DND-41 (cell line): Measurements from ENCODE around the gene C10orf105.

Source experiments
- ATAC-seq: fragments of 200-7000 bp; cut with Tn5 transposase; 3 replicates; pipeline ENCODE4 v1.9.1; 2021; ENCODE audit warnings: low read depth; ENCODE audit not compliant: insufficient read depth
- DNase-seq: peaks from one replicate; pipeline ENCODE4 v3.0.0-alpha.2; 2020
- H2AFZ ChIP-seq: 2 replicates; pipeline ENCODE4 v1.6.0; 2012; ENCODE audit warnings: low read depth, low read length
- H3K27ac ChIP-seq: 2 replicates; pipeline ENCODE4 v1.5.1; 2012; ENCODE audit warnings: low read length, inconsistent platforms
- H3K27me3 ChIP-seq: fragments of 200-600 bp; sonication (generic); 2 replicates; pipeline ENCODE4 v1.6.0; 2012; ENCODE audit warnings: low read length, mild to moderate bottlenecking, inconsistent platforms; ENCODE audit not compliant: insufficient read depth, poor library complexity
- H3K36me3 ChIP-seq: 2 replicates; pipeline ENCODE4 v1.5.1; 2012; ENCODE audit warnings: low read length, inconsistent platforms; ENCODE audit not compliant: insufficient read depth
- H3K4me1 ChIP-seq: 2 replicates; pipeline ENCODE4 v1.5.1; 2012; ENCODE audit warnings: mild to moderate bottlenecking, low read length; ENCODE audit not compliant: insufficient read depth
- H3K4me2 ChIP-seq: 2 replicates; pipeline ENCODE4 v1.6.0; 2012; ENCODE audit warnings: mild to moderate bottlenecking, moderate library complexity, low read length, inconsistent platforms; ENCODE audit not compliant: insufficient read depth
- H3K4me3 ChIP-seq, 2 experiments: fragments of 200-600 bp in 1 of 2; shearing (Covaris generic) in 1 of 2; 2 replicates each; pipeline ENCODE4 v1.5.1; 2012 to 2016; ENCODE audit warnings: inconsistent platforms in 2 of 2, low read length in 2 of 2, mild to moderate bottlenecking in 2 of 2, low read depth in 1 of 2, moderate library complexity in 1 of 2
- H3K79me2 ChIP-seq: 2 replicates; pipeline ENCODE4 v1.6.0; 2012; ENCODE audit warnings: low read length, inconsistent platforms; ENCODE audit not compliant: insufficient read depth
- H3K9ac ChIP-seq: 2 replicates; pipeline ENCODE4 v1.6.0; 2012; ENCODE audit warnings: low read depth, mild to moderate bottlenecking, inconsistent platforms, low read length, moderate library complexity
- H3K9me3 ChIP-seq: 2 replicates; pipeline ENCODE4 v1.5.1; 2012; ENCODE audit warnings: low read length, moderate library complexity, mild to moderate bottlenecking, inconsistent platforms; ENCODE audit not compliant: insufficient read depth, severe bottlenecking
- H4K20me1 ChIP-seq: 2 replicates; pipeline ENCODE4 v1.6.0; 2012; ENCODE audit warnings: low read length; ENCODE audit not compliant: insufficient read depth
- EZH2 ChIP-seq: IDR thresholded peaks from 3 replicates; pipeline ENCODE4 v1.6.1; 2012; ENCODE audit warnings: borderline replicate concordance, low read depth, mild to moderate bottlenecking, moderate library complexity, low read length, inconsistent platforms; ENCODE audit not compliant: severe bottlenecking
- TF ChIP-seq, protein P1 (sequence below): IDR thresholded peaks from 2 replicates; pipeline ENCODE4 v1.5.1; 2012; ENCODE audit warnings: borderline replicate concordance, low read length, moderate library complexity, mild to moderate bottlenecking; ENCODE audit not compliant: poor library complexity, severe bottlenecking; ENCODE audit errors: extremely low read depth

The C10orf105 gene

GRCh38 chr10:71735709-71736569, 16.4 kb upstream of the C10orf105 start:
- Histone ChIP-seq H3K4me3 (no peak overlapping the region), H3K4me1 (peaks cover 10% of the 10 kb centered on the region), H2AFZ (no peak overlapping the region), H3K36me3 (no peaks in the 10 kb centered on the region), H3K27ac (peak overlapping the region; percentile 5; the same call in 1 of the 2 replicates), H3K4me2 (no peak overlapping the region), H3K9me3 (no peaks in the 10 kb centered on the region), H4K20me1 (no peaks in the 10 kb centered on the region), H3K27me3 (no peaks in the 10 kb centered on the region), H3K79me2 (no peaks in the 10 kb centered on the region), H3K9ac (no peak overlapping the region)
- no peak for TF ChIP-seq EZH2
- TF ChIP-seq, protein P1, sequence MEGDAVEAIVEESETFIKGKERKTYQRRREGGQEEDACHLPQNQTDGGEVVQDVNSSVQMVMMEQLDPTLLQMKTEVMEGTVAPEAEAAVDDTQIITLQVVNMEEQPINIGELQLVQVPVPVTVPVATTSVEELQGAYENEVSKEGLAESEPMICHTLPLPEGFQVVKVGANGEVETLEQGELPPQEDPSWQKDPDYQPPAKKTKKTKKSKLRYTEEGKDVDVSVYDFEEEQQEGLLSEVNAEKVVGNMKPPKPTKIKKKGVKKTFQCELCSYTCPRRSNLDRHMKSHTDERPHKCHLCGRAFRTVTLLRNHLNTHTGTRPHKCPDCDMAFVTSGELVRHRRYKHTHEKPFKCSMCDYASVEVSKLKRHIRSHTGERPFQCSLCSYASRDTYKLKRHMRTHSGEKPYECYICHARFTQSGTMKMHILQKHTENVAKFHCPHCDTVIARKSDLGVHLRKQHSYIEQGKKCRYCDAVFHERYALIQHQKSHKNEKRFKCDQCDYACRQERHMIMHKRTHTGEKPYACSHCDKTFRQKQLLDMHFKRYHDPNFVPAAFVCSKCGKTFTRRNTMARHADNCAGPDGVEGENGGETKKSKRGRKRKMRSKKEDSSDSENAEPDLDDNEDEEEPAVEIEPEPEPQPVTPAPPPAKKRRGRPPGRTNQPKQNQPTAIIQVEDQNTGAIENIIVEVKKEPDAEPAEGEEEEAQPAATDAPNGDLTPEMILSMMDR = no peak
- ATAC-seq = peak; percentile 85
- DNase-seq = peak; percentile 72

DNA sequence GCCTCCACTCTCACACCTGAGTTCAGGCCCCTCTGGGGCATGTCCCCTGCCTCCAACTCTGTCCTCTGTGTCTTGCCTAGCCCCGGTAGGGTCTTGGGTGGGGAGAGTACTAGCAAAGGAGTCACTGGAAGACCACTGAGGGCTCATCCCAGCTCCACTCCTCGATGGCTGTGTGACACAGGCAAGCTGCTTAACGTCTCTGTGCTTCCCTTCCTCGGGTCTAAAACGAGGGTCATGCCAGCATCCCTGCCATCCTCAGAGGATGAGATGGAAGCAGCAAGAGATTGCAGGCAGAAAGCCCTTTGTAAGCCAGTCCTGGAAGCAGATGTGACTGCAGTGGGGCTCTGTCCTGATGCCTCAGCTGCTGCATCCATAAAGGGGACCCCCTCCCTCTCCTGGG, 15.2 kb upstream of the C10orf105 start:
- no peak overlapping the region for H3K27ac ChIP-seq
- H3K79me2 ChIP-seq = no peaks in the 10 kb centered on the region
- H3K27me3 ChIP-seq = no peaks in the 10 kb centered on the region
- no peak overlapping the region for H3K4me2 ChIP-seq
- H3K4me3 ChIP-seq = no peak overlapping the region
- H3K9ac ChIP-seq = no peak overlapping the region
- ATAC-seq (no peak), DNase-seq (no peak)
- H3K9me3 ChIP-seq = no peaks in the 10 kb centered on the region
- no peaks in the 10 kb centered on the region for H3K4me1 ChIP-seq
- no peak overlapping the region for H2AFZ ChIP-seq
- no peaks in the 10 kb centered on the region for H4K20me1 ChIP-seq
- no peaks in the 10 kb centered on the region for H3K36me3 ChIP-seq
- TF ChIP-seq EZH2 = no peak
- TF ChIP-seq, protein P1 = no peak

DNA sequence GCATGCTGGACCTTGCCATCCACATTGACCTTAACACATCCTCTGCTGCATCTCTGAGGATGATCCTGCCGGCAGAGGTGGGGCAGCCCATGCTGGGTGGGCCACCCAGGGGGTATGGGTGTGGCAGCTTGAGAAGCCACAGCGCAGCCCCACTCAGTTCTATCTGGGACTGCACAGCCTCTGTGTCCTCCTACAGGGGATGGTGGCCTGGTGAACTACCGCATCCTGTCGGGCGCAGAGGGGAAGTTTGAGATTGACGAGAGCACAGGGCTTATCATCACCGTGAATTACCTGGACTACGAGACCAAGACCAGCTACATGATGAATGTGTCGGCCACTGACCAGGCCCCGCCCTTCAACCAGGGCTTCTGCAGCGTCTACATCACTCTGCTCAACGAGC, 12.2 kb upstream of the C10orf105 start:
- ATAC-seq = no peak
- H3K79me2 ChIP-seq = no peaks in the 10 kb centered on the region
- no peak overlapping the region for H3K4me2 ChIP-seq

More for the DNA sequence above, 12.2 kb upstream of the C10orf105 start:
- H3K4me1 ChIP-seq = peaks cover 19% of the 10 kb centered on the region
- H2AFZ ChIP-seq = no peak overlapping the region
- TF ChIP-seq, protein P1 = no peak
- TF ChIP-seq EZH2 = no peak
- no peaks in the 10 kb centered on the region for H3K27me3 ChIP-seq
- no peaks in the 10 kb centered on the region for H4K20me1 ChIP-seq
- no peak for DNase-seq
- no peak overlapping the region for H3K9ac ChIP-seq
- H3K9me3 ChIP-seq = no peaks in the 10 kb centered on the region
- H3K27ac ChIP-seq = no peak overlapping the region
- H3K4me3 ChIP-seq = no peak overlapping the region
- H3K36me3 ChIP-seq = no peaks in the 10 kb centered on the region
